ENCODE data around the gene RIBC2.

RIBC2 gene

DNA sequence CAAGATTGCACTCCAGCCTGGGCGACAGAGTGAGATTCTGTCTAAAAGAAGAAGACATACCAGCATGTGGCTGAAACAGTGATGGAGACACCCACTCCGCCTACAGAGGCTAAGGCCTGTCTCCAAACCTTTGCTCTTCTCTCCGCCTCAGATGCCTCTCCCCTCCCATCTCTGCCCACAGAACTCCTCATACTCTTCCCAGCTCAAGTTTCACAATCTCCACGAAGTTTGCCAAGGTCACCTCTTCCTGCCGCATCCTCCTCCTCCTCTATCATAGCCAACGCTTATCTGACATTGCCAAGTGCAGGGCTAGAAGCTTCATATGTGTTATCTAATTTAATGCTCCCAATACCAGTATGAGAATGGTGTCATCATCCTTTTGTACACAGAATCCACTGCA, 63.3 kb downstream of the RIBC2 start:
- no peak for DNase-seq

DNA sequence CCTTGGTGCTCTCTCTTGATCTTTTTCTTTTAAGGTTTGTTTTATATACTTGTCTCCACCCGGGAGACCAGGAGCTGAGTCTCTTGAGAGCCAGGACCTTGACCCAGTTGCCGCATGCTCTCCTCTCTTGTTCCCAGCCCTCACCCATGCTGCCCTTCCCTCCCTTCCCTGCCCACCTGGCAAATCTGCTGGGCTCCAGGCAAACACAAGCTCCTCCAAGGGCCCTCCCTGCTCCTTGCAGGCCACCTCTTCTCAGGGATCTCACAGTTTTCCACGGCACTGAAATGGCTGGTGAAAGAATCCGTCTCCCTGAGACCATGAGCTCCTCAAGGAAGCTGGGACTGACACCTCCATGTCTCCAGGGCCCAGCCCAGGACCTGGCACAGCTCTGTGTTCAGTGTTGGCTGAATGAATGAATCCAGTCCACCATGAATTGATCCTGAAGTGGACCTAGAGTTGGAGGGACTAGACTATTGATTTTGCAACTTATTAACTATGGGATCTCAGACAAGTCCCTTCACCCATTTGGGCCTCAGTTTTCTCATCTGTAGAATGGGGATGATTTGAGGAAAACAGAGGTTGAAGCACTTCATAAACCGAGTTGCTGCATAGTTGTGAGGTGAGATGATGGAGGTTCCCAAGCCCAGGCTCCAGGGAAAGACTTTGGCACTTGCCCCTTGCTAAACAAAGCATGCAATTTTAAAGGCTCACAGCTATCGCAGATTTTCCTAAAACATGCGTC, 64.0 kb downstream of the RIBC2 start:
- no peak for DNase-seq

DNA sequence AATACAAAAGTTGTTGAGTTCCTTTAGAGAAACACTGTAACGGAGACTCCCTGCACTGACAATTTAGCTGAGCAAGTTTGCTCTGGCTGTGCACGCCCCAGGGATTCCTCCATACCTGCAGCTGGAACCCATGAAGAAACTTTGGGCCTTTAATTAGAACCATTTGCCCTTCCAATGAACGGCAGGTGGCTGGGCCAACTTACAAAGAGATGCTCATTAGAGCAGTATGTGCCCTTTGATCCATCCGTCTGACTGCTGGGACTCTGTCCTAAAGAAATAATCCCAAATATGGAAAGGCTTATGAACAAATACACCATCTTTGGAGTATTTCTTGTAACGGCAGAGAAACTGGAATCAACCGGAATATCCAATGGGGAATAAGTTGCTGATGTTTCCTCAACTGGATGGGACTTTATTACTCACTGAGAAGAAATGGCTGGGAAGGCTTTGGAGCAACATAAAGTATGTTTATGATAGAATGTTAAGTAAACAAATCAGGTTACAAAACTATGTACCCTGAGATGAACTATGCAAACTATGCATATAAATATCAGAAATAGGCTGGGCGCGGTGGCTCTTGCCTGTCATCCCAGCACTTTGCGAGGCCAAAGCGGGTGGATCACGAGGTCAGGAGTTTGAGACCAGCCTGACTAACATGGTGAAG, 64.7 kb downstream of the RIBC2 start:
- DNase-seq: no peak

DNA sequence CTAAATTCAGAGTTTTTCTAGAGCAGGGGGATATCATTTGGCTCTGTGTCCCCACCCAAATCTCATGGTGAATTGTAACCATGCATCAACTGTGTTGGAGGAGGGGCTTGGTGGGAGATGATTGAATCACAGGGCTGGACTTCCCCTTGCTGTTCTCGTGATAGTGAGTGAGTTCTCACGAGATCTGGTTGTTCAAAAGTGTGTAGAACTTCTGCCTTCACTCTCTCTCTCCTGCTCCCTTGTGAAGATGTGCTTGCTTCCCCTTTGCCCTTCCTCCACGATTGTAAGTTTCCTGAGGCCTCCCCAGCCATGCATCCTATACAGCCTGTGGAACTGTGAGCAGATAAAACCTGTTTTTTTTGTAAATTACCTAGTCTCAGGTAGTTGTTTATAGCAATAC, 67.2 kb downstream of the RIBC2 start:
- DNase-seq: no peak

DNA sequence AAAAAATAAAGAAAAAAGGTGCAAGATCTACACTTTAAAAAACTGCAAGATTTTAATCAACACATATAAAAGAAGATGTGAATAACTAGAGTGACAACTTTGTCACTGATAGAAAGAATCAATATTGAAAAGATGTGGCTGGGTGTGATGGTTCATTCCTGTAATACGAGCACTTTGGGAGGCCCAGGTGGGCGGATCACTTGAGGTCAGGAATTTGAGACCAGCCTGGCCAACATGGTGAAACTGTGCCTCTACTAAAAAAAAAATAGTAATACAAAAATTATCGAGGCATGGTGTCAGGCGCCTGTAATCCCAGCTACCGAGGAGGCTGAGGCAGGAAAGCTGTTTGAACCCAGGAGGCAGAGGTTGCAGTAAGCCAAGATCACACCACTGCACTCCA, 68.2 kb downstream of the RIBC2 start:
- no peak for DNase-seq
